ENCODE data around the gene ARHGEF28.

- no peak for TF ChIP-seq ZFP3 (CRISPR knock-in tag; IDR thresholded peaks at IDR 0.05)
- TF ChIP-seq POU6F1 (CRISPR knock-in tag; IDR thresholded peaks at IDR 0.05; ENCODE audit: borderline replicate concordance, low read depth) = no peak
- TF ChIP-seq, protein P1, sequence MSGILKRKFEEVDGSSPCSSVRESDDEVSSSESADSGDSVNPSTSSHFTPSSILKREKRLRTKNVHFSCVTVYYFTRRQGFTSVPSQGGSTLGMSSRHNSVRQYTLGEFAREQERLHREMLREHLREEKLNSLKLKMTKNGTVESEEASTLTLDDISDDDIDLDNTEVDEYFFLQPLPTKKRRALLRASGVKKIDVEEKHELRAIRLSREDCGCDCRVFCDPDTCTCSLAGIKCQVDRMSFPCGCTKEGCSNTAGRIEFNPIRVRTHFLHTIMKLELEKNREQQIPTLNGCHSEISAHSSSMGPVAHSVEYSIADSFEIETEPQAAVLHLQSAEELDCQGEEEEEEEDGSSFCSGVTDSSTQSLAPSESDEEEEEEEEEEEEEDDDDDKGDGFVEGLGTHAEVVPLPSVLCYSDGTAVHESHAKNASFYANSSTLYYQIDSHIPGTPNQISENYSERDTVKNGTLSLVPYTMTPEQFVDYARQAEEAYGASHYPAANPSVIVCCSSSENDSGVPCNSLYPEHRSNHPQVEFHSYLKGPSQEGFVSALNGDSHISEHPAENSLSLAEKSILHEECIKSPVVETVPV (CRISPR knock-in tag; IDR thresholded peaks at IDR 0.05) = no peak
These were observed 208.7 kb downstream of the ARHGEF28 start for GRCh38 chr5:73834693-73835092.
